Measurements from ENCODE around the gene BNIPL. TPM values are rescaled to one million over a fixed set of nuclear protein-coding genes. Genes with fewer than 3 reads are reported as not detected.

Gene BNIPL
- total RNA-seq, 1 donor: 0.10 TPM

DNA sequence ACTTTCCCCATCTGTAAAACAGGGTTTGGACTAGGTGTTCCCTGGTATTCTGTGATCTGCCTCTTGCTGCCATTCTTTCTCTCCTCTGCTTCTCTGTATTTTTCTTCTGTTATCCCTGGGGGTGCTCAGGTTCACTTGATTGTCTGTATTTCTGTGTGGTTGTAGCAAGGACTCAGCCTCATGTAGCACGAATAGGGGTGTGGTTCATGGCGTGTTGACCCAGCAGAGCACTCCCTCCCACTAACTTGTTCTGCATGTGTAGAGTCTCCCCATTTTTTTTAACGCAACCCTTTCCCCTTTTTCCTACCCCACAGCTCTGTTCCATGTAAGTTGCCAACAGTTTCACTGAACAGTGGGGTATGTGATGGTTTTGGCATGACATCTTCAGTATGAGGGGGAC lies 1.2 kb upstream of the BNIPL start:
- Histone ChIP-seq H3K4me3 (ENCODE audit: low read length) (no peak overlapping the region), H3K27me3 (ENCODE audit: insufficient read depth, low read length) (no peaks in the 10 kb centered on the region), H3K9me3 (ENCODE audit: low read depth, low read length) (no peaks in the 10 kb centered on the region), H3K4me1 (ENCODE audit: insufficient read depth, low read length) (no peaks in the 10 kb centered on the region)

DNA sequence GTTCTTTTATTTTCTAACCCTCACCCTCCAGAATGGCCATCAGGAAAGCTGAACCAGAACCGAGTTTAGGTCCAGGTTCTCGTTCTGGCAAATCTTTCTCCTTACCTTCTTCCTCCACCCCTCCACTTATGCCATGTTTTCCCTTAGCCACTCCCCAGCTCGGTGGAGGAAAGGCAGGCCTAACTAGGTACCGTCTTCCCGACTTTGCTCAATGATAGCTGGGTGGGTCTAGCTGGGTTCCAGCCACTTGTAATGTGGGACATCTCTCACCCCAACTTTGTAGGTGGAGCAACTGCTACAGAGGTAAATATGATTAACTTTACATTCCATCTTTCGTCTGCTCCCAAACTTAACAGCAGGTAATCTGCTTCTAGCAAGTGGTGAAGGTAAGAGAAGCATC lies 646 bp downstream of the BNIPL start:
- no peak overlapping the region for H3K4me3 ChIP-seq (ENCODE audit: low read length)
- no peaks in the 10 kb centered on the region for H3K4me1 ChIP-seq (ENCODE audit: insufficient read depth, low read length)
- H3K9me3 ChIP-seq (ENCODE audit: low read depth, low read length): no peaks in the 10 kb centered on the region
- H3K27me3 ChIP-seq (ENCODE audit: insufficient read depth, low read length): no peaks in the 10 kb centered on the region

DNA sequence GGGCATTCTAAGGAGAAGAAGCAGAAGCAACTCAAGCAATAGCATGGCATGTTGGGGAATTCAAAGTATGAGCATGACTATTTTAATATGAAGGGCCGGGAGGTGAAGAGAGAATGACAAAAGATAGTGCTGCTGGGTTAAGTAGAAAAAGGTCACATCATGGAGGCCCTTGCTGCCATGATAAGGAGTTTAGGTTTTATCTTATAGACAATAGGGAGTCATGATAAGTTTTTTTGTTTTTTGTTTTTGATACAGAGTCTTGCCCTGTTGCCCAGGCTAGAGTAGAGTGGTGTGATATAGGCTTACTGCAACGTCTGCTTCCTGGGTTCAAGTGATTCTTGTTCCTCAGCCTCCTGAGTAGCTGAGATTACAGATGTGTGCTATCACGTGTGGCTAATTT lies 3.1 kb downstream of the BNIPL start:
- Histone ChIP-seq H3K27me3 (ENCODE audit: insufficient read depth, low read length) (no peaks in the 10 kb centered on the region), H3K4me1 (ENCODE audit: insufficient read depth, low read length) (no peaks in the 10 kb centered on the region), H3K9me3 (ENCODE audit: low read depth, low read length) (no peaks in the 10 kb centered on the region), H3K4me3 (ENCODE audit: low read length) (no peak overlapping the region)

DNA sequence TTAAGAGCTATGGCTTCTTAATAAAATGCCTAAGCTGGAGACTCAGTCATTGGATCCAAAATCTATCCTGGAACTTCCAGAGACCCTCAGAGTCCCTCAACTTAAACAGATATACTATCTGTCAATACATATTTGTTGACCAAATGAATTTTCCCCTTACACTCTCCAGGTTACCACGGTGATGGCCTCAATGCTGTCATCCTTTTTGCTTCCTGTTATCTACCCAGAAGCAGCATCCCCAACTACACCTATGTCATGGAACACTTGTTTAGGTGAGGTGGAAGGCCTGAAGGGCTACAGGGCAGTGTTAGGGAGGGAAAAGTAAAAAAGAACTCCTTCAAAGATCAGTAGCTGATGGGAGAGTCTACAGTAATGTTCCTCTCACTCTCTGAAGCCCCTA lies 6.8 kb downstream of the BNIPL start:
- Histone ChIP-seq H3K4me3 (ENCODE audit: low read length) (no peak overlapping the region), H3K4me1 (ENCODE audit: insufficient read depth, low read length) (peaks cover 15% of the 10 kb centered on the region), H3K9me3 (ENCODE audit: low read depth, low read length) (no peaks in the 10 kb centered on the region), H3K27me3 (ENCODE audit: insufficient read depth, low read length) (no peaks in the 10 kb centered on the region)

DNA sequence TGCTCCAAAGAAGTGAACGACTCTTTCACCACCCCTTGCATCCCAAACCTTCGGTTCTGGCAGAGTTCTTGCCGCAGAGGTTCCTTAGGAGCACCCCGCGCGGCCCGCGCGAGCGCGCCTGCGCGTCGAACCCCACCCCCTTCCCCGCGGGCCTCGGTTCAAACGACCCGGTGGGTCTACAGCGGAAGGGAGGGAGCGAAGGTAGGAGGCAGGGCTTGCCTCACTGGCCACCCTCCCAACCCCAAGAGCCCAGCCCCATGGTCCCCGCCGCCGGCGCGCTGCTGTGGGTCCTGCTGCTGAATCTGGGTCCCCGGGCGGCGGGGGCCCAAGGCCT lies 11.2 kb downstream of the BNIPL start, which contains the start of gene C1orf56:
C1orf56 (plus strand) TSS at position 161 of the 334 bp plus-strand sequence; CDS start at position 258, 97 bp downstream.
- Histone ChIP-seq H3K27me3 (ENCODE audit: insufficient read depth, low read length) (no peaks in the 10 kb centered on the region), H3K9me3 (ENCODE audit: low read depth, low read length) (no peaks in the 10 kb centered on the region), H3K4me1 (ENCODE audit: insufficient read depth, low read length) (peaks cover 38% of the 10 kb centered on the region), H3K4me3 (ENCODE audit: low read length) (peak within 1 kb of the TSS; percentile 58)

DNA sequence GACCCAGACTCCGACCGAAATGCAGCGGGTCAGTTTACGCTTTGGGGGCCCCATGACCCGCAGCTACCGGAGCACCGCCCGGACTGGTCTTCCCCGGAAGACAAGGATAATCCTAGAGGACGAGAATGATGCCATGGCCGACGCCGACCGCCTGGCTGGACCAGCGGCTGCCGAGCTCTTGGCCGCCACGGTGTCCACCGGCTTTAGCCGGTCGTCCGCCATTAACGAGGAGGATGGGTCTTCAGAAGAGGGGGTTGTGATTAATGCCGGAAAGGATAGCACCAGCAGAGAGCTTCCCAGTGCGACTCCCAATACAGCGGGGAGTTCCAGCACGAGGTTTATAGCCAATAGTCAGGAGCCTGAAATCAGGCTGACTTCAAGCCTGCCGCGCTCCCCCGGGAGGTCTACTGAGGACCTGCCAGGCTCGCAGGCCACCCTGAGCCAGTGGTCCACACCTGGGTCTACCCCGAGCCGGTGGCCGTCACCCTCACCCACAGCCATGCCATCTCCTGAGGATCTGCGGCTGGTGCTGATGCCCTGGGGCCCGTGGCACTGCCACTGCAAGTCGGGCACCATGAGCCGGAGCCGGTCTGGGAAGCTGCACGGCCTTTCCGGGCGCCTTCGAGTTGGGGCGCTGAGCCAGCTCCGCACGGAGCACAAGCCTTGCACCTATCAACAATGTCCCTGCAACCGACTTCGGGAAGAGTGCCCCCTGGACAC lies 11.7 kb downstream of the BNIPL start:
- peak overlapping the region; percentile 58 for H3K4me3 ChIP-seq (ENCODE audit: low read length)
- H3K9me3 ChIP-seq (ENCODE audit: low read depth, low read length): no peaks in the 10 kb centered on the region
- no peaks in the 10 kb centered on the region for H3K27me3 ChIP-seq (ENCODE audit: insufficient read depth, low read length)
- peaks cover 43% of the 10 kb centered on the region for H3K4me1 ChIP-seq (ENCODE audit: insufficient read depth, low read length)

DNA sequence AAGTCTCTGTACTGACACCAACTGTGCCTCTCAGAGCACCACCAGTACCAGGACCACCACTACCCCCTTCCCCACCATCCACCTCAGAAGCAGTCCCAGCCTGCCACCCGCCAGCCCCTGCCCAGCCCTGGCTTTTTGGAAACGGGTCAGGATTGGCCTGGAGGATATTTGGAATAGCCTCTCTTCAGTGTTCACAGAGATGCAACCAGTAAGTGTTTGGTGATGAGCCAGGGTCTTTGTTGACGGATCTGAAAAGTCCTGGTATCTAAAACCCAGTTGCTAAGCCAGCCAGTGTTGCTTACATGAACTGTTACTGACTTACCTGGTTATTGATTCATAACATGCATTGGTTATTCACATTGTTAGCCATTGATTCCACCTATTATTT lies 12.3 kb downstream of the BNIPL start:
- Histone ChIP-seq H3K4me1 (ENCODE audit: insufficient read depth, low read length) (peaks cover 47% of the 10 kb centered on the region), H3K27me3 (ENCODE audit: insufficient read depth, low read length) (no peaks in the 10 kb centered on the region), H3K9me3 (ENCODE audit: low read depth, low read length) (no peaks in the 10 kb centered on the region)

DNA sequence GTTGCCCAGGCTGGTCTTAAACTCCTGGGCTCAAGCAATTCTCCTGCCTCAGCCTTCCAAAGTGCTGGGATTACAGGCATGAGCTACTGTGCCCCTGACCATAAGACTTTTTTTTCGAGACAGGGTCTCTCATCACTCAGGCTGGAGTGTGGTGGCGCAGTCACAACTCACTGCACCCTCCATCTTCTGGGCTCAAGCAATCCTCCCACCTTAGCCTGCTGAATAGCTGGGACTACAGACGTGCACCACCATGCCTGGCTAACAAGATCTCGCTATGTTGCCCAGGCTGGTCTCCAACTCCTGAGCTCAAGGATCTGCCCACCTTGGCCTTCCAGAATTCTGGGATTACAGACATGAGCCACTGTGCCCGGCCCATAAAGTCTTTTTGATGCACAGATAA lies 13.1 kb downstream of the BNIPL start:
- Histone ChIP-seq H3K4me3 (ENCODE audit: low read length) (no peak overlapping the region), H3K9me3 (ENCODE audit: low read depth, low read length) (no peaks in the 10 kb centered on the region), H3K4me1 (ENCODE audit: insufficient read depth, low read length) (peaks cover 55% of the 10 kb centered on the region), H3K27me3 (ENCODE audit: insufficient read depth, low read length) (no peaks in the 10 kb centered on the region)

More for the DNA sequence above, 12.3 kb downstream of the BNIPL start:
- H3K4me3 ChIP-seq (ENCODE audit: low read length): peak overlapping the region; percentile 58

DNA sequence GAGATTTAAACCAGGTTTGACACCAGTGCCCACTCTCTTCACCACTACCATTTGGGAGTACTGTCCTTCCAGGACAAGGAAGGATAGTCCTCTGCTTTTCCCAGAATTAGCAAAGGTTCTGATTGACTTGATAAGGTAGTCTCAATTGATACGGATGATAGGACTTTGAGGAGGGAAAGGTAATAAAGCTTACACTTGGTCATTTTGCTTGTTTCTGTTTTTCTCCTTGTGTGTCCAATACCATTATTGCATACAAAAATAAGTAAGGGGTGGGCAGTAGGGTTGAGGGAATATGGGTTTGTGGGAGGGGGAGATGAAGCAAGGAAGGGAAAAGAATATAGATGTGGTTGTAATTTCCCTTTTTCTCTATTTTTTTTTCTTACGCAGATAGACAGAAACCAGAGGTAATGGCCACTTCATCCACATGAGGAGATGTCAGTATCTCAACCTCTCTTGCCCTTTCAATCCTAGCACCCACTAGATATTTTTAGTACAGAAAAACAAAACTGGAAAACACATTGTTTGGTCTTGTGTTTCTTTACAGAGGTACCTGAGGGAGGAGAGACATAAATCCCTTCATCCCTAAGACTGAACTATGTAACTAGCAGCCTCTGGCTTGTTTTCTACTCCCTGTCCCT lies 13.8 kb downstream of the BNIPL start:
- no peak overlapping the region for H3K4me3 ChIP-seq (ENCODE audit: low read length)
- no peaks in the 10 kb centered on the region for H3K9me3 ChIP-seq (ENCODE audit: low read depth, low read length)
- peaks cover 62% of the 10 kb centered on the region for H3K4me1 ChIP-seq (ENCODE audit: insufficient read depth, low read length)
- no peaks in the 10 kb centered on the region for H3K27me3 ChIP-seq (ENCODE audit: insufficient read depth, low read length)

DNA sequence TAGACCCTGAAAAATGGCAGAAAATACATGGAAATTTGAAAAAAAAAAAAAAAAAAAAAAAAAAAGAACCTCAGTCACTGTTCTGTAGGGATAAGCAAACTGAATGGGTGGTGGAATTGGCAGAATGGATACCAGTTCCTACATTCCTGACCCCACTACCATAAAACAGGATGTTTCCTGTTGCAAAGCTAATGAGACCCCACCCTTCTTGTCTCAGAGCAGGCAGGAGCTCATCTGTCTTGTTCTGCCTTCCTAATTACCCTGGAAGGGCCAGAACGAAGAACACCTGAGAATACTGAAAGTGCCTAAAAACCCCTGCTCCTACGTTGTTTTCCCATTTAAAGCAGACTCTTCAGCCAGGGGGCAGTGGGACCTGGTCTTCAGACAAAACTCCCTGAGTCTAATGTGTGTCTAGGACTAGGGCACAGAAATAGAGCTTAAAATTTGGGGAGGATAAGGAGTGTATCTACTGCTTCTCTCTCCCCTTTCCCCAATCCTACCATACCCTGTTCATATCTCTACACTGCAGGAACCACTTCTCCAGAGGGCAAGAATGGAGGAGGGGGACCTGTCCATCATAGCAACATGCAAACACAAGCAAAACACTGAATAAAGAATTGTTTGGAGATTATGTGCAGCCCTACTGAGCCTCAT lies 15.1 kb downstream of the BNIPL start:
- Histone ChIP-seq H3K9me3 (ENCODE audit: low read depth, low read length) (no peaks in the 10 kb centered on the region), H3K4me3 (ENCODE audit: low read length) (no peak overlapping the region), H3K4me1 (ENCODE audit: insufficient read depth, low read length) (peaks cover 70% of the 10 kb centered on the region), H3K27me3 (ENCODE audit: insufficient read depth, low read length) (no peaks in the 10 kb centered on the region)

DNA sequence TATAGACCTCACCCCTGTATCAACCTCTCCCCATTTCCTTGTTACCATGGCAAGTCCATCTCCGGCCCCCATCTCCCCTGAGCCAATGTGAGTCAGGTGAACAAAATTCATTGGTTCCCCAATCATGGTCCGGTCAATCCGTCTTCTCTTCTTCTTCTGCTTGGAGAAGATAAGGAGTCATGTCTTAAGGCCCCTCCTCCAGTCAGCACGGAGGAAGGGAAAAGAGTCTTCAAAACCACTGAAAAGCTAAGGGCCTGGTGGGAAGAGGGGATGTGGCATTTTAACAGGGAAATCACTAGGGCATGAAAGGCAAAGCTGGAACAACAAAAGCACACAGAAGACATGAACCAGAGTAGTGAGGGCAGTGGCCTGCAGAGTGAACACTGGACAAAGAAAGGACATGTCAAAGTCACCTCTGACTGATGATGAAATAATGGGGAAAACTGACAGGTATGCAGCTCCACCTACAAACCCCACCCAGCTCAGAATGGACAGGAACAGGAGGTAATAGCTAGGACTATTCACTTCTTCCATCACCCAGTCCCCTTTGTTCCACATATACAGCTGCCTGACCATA lies 18.7 kb downstream of the BNIPL start:
- H3K4me1 ChIP-seq (ENCODE audit: insufficient read depth, low read length): peaks cover 73% of the 10 kb centered on the region
- no peaks in the 10 kb centered on the region for H3K27me3 ChIP-seq (ENCODE audit: insufficient read depth, low read length)
- no peaks in the 10 kb centered on the region for H3K9me3 ChIP-seq (ENCODE audit: low read depth, low read length)
- peak overlapping the region; percentile 96 for H3K4me3 ChIP-seq (ENCODE audit: low read length)

DNA sequence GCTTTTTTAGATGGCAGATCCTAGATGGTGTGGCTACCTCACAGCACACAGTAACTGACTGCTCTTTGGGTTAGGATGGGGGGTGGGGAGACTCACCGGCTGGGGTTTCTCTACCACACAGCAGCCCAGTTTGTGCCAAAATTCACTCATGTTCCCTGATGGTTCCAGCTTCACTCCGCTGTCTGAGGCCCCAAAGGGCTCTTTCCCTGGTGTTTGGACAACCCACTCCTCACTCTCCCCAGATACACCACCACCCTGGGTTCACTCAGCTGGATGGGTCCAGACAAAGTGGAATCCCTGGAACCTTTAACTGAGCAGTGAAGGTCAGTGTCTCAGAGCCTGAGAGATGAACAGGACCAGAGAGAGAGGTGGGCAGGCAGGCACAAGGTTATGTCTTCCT lies 19.2 kb downstream of the BNIPL start:
- H3K9me3 ChIP-seq (ENCODE audit: low read depth, low read length): no peaks in the 10 kb centered on the region
- peaks cover 78% of the 10 kb centered on the region for H3K4me1 ChIP-seq (ENCODE audit: insufficient read depth, low read length)
- H3K4me3 ChIP-seq (ENCODE audit: low read length): peak overlapping the region; percentile 96
- no peaks in the 10 kb centered on the region for H3K27me3 ChIP-seq (ENCODE audit: insufficient read depth, low read length)

DNA sequence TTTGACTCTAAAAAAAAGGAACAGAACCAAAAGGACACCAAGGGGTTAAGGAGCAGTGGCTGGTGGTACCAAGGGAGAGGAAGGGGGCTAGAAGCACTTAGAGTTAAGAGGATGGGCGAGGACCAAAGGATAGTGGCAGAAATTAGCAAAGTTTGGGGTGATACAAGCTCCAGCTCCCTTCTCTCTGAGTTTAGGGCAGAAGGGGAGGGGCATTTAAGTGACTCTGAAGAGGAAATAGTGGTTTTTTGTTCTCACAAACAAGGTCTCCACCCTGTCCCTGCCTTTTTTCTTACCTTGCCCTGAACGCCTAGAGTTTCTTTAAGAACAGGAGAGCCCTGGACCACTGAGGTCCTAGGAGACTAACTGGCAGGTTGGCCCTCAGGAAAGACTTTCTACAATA lies 19.8 kb downstream of the BNIPL start:
- Histone ChIP-seq H3K9me3 (ENCODE audit: low read depth, low read length) (no peaks in the 10 kb centered on the region), H3K4me3 (ENCODE audit: low read length) (peak overlapping the region; percentile 96), H3K4me1 (ENCODE audit: insufficient read depth, low read length) (peaks cover 79% of the 10 kb centered on the region), H3K27me3 (ENCODE audit: insufficient read depth, low read length) (no peaks in the 10 kb centered on the region)

DNA sequence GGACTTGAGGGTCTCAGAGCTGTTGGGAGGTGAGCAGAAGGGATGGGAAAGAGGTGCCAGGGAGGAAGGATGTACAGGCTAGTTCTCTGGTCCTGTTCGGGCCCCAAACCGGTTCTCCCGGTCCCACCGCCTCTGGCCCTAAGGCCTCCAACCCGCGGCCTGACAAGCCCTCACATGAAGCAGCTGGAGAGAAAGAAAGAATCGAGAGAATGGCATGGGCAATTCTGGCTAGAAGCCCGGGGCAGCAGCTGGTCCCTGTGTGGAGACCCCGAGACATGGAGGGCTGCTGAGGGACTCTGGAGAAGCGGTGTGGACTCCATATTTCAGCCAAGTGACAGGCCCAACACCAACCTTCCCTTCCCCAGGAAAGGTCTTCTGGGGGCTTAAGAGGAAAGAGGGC lies 22.3 kb downstream of the BNIPL start:
- Histone ChIP-seq H3K27me3 (ENCODE audit: insufficient read depth, low read length) (no peaks in the 10 kb centered on the region), H3K4me1 (ENCODE audit: insufficient read depth, low read length) (peaks cover 58% of the 10 kb centered on the region), H3K9me3 (ENCODE audit: low read depth, low read length) (no peaks in the 10 kb centered on the region), H3K4me3 (ENCODE audit: low read length) (peak overlapping the region; percentile 96)

Data from mononuclear cell (primary cell).